ENCODE data around the gene PAX5.

DNA sequence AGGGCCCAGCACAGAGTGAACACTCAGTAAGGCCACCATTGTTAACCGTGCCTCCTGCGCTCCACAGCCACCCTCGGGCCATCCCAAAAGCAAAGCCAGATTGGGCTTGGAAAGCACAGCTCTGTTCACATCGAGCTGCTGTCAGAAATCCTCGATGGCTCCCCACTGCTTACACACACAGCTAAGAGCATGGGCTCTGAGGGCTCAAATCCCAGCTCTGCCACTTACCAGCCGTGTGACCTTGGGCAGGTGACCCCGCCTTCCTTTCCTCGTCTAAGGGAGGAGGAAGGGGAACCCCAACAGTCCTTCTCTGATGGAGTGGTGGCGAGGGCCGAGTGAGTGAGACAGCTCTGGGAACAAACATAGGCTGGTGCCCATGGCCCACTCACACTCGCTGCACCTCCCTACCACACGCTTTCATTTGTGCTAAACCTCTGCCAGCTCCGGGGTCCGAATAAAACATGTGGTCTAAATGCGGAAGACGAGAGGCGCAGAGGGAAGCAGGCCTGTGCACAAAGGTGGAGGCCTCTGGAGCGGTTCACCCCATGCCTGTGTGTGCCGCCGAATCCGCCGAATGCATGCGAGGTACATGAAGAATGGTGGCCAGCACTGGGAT lies 139.3 kb downstream of the PAX5 start:
- no peak for TF ChIP-seq POLR2A (IDR thresholded peaks at IDR 0.05)
- TF ChIP-seq, protein P1, sequence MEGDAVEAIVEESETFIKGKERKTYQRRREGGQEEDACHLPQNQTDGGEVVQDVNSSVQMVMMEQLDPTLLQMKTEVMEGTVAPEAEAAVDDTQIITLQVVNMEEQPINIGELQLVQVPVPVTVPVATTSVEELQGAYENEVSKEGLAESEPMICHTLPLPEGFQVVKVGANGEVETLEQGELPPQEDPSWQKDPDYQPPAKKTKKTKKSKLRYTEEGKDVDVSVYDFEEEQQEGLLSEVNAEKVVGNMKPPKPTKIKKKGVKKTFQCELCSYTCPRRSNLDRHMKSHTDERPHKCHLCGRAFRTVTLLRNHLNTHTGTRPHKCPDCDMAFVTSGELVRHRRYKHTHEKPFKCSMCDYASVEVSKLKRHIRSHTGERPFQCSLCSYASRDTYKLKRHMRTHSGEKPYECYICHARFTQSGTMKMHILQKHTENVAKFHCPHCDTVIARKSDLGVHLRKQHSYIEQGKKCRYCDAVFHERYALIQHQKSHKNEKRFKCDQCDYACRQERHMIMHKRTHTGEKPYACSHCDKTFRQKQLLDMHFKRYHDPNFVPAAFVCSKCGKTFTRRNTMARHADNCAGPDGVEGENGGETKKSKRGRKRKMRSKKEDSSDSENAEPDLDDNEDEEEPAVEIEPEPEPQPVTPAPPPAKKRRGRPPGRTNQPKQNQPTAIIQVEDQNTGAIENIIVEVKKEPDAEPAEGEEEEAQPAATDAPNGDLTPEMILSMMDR (IDR thresholded peaks at IDR 0.05): no peak

Measured in esophagus squamous epithelium (tissue), 4 donors.